ENCODE measurements around the gene DHX40.
"Not testable (repeated sequence)": the region's sequence is repeated elsewhere in the genome, so short reads cannot be mapped to it uniquely, and the experiment has no call there.

Gene DHX40

GRCh38 chr17:59565171-59565958, at the start of gene DHX40:
Gene DHX40 (plus strand): TSS chr17:59565610. CDS start chr17:59565672, 62 bp downstream.
- peak; percentile 83 to 87 for DNase-seq

GRCh38 chr17:59516451-59516850, 49.0 kb upstream of the DHX40 start:
- DNase-seq: no peak

GRCh38 chr17:59519132-59519531, 46.3 kb upstream of the DHX40 start:
- DNase-seq: no peak

- DNase-seq: no peak
Measured at GRCh38 chr17:59520251-59520650, 45.2 kb upstream of the DHX40 start.

GRCh38 chr17:59521465-59522126, 43.8 kb upstream of the DHX40 start:
- DNase-seq: peak; percentile 42 to 47

- not testable (repeated sequence) for DNase-seq
Measured at GRCh38 chr17:59524930-59525329, 40.5 kb upstream of the DHX40 start.

GRCh38 chr17:59525668-59526067, 39.7 kb upstream of the DHX40 start:
- DNase-seq: no peak

GRCh38 chr17:59526451-59526850, 39.0 kb upstream of the DHX40 start:
- no peak for DNase-seq

GRCh38 chr17:59527325-59527917, 38.0 kb upstream of the DHX40 start:
- no peak for DNase-seq

- no peak for DNase-seq
Measured at GRCh38 chr17:59527931-59528330, 37.5 kb upstream of the DHX40 start.

GRCh38 chr17:59530531-59530930, 34.9 kb upstream of the DHX40 start:
- DNase-seq: no peak

GRCh38 chr17:59533694-59534093, 31.7 kb upstream of the DHX40 start:
- no peak for DNase-seq

- DNase-seq: no peak
Measured at GRCh38 chr17:59534583-59534982, 30.8 kb upstream of the DHX40 start.

- no peak for DNase-seq
Measured at GRCh38 chr17:59538195-59538909, 27.1 kb upstream of the DHX40 start.

GRCh38 chr17:59542960-59543635, 22.3 kb upstream of the DHX40 start:
- DNase-seq: no peak

- no peak for DNase-seq
Measured at GRCh38 chr17:59545942-59546341, 19.5 kb upstream of the DHX40 start.

GRCh38 chr17:59547131-59547915, 18.1 kb upstream of the DHX40 start:
- DNase-seq: no peak

- not testable (repeated sequence) for DNase-seq
Measured at GRCh38 chr17:59548985-59549384, 16.4 kb upstream of the DHX40 start.

- no peak for DNase-seq
Measured at GRCh38 chr17:59550703-59551102, 14.7 kb upstream of the DHX40 start.

- no peak for DNase-seq
Measured at GRCh38 chr17:59558039-59558438, 7.4 kb upstream of the DHX40 start.

- DNase-seq: no peak
Measured at GRCh38 chr17:59558953-59559352, 6.5 kb upstream of the DHX40 start.

- peak; percentile 8 to 14 for DNase-seq
Measured at GRCh38 chr17:59561042-59561441, 4.4 kb upstream of the DHX40 start.

Data from SHP77 (cell line).